ENCODE data around the gene GRSF1. TPM values are rescaled to one million over a fixed set of nuclear protein-coding genes. Genes with fewer than 3 reads are reported as not detected.

GRSF1 gene
- total and polyA plus RNA-seq, 2 donors (not counting 1 experiment from before 2014, with no cell fraction given) = 23.7 to 43.2 TPM

DNA sequence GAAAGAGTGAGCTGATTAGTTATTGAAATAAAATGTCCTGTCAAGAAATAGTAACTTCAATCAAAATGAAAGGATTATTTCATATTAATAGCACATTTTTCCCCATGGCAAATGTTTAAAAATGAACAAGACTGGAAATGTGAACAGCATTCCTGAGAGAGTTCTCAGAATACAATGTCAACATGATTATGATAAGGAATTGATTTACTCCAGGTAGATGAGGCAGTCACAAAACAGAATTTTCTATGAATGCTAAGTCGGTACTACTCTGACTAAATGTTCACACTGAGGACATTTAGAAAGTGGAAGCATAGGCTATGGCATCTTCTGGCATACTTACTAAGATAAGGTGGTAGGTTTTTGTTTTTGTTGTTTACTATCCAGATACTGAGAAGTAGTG is 19.4 kb upstream of the GRSF1 start:
- Histone ChIP-seq H3K9ac (ENCODE audit: low read length) (no peak overlapping the region), H3K79me2 (ENCODE audit: control insufficient read depth, insufficient read depth, low read length) (no peaks in the 10 kb centered on the region), H3K27me3 (replicated peaks in 1 of 4; ENCODE audit: control extremely low read depth in 1 of 4, control insufficient read depth in 3 of 4, insufficient read depth in 4 of 4, low read length in 3 of 4) (no peaks in the 10 kb centered on the region), H2AFZ (ENCODE audit: insufficient read depth, low read depth, low read length, poor library complexity, severe bottlenecking) (no peak overlapping the region), H3K27ac (ENCODE audit: low read length in 2 of 2) (no peak overlapping the region), H3K36me3 (replicated peaks in 1 of 2; ENCODE audit: control extremely low read depth in 1 of 2, control insufficient read depth in 1 of 2, extremely low read depth in 1 of 2, insufficient read depth in 2 of 2, low read length in 1 of 2) (no peaks in the 10 kb centered on the region), H3K4me2 (replicated peaks; ENCODE audit: low read depth, low read length, poor library complexity, severe bottlenecking) (no peak overlapping the region), H3K9me3 (ENCODE audit: control extremely low read depth in 1 of 3, control insufficient read depth in 2 of 3, insufficient read depth in 1 of 3, low read length in 2 of 3) (no peaks in the 10 kb centered on the region), H3K4me1 (ENCODE audit: control insufficient read depth in 2 of 2, insufficient read depth in 2 of 2, low read length in 2 of 2) (no peaks in the 10 kb centered on the region), H4K20me1 (ENCODE audit: control insufficient read depth, insufficient read depth, low read length, poor library complexity, severe bottlenecking) (no peaks in the 10 kb centered on the region), H3K4me3 (ENCODE audit: control extremely low read depth in 1 of 5, extremely low read depth in 1 of 5, insufficient read depth in 1 of 5, low read depth in 2 of 5, low read length in 4 of 5) (no peak overlapping the region)
- Mint-ChIP-seq H3K9me3 (ENCODE audit: insufficient read depth) (no peaks in the 10 kb centered on the region), H3K4me3 (no peak overlapping the region), H3K4me1 (peaks cover 5% of the 10 kb centered on the region), H3K27ac (no peak overlapping the region), H3K27me3 (no peaks in the 10 kb centered on the region)
- no peak for ATAC-seq (ENCODE audit: low read depth)
- 88% methylated on average over 1 of the region's 1 CpG for WGBS (ENCODE audit: insufficient coverage)
- ChIA-PET CTCF (interaction anchor here (0.5 kb wide), 1 partner anchor 15 kb away, joined by 4 read pairs; no protein-coding TSS in a partner anchor), POLR2A (no interaction called here)
- DNase-seq = no peak
- no peak for TF ChIP-seq EZH2 (IDR thresholded peaks at IDR 0.05; ENCODE audit: borderline replicate concordance, insufficient read depth, low read depth, low read length, poor library complexity, severe bottlenecking)
- TF ChIP-seq, protein P1, sequence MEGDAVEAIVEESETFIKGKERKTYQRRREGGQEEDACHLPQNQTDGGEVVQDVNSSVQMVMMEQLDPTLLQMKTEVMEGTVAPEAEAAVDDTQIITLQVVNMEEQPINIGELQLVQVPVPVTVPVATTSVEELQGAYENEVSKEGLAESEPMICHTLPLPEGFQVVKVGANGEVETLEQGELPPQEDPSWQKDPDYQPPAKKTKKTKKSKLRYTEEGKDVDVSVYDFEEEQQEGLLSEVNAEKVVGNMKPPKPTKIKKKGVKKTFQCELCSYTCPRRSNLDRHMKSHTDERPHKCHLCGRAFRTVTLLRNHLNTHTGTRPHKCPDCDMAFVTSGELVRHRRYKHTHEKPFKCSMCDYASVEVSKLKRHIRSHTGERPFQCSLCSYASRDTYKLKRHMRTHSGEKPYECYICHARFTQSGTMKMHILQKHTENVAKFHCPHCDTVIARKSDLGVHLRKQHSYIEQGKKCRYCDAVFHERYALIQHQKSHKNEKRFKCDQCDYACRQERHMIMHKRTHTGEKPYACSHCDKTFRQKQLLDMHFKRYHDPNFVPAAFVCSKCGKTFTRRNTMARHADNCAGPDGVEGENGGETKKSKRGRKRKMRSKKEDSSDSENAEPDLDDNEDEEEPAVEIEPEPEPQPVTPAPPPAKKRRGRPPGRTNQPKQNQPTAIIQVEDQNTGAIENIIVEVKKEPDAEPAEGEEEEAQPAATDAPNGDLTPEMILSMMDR (IDR thresholded peaks at IDR 0.05) = no peak
- intact Hi-C loops (cut with micrococcal nuclease) = no loop called here

DNA sequence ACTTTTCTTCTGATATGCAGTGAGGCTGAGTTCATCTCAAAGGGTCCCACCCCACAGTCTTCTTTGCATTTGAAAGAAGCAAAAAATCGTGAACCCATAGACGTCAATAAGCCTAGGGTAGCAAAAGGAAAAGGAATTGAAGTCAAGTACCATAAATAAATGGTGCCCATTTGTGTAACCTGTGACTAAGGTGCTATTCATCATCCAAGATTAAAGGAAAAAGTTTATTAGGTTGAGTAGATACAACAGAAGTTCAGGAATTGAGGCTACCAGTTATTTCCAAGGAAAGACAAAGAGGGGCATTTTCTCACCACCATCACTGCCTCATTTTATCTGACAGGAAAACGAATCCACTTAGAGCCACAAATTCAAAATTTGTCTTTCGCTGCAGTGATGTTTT is 18.8 kb upstream of the GRSF1 start:
- Histone ChIP-seq H3K9ac (ENCODE audit: low read length) (no peak overlapping the region), H3K4me1 (ENCODE audit: control insufficient read depth in 2 of 2, insufficient read depth in 2 of 2, low read length in 2 of 2) (no peaks in the 10 kb centered on the region), H4K20me1 (ENCODE audit: control insufficient read depth, insufficient read depth, low read length, poor library complexity, severe bottlenecking) (no peaks in the 10 kb centered on the region), H3K4me2 (replicated peaks; ENCODE audit: low read depth, low read length, poor library complexity, severe bottlenecking) (no peak overlapping the region), H3K4me3 (ENCODE audit: control extremely low read depth in 1 of 5, extremely low read depth in 1 of 5, insufficient read depth in 1 of 5, low read depth in 2 of 5, low read length in 4 of 5) (no peak overlapping the region), H3K36me3 (replicated peaks in 1 of 2; ENCODE audit: control extremely low read depth in 1 of 2, control insufficient read depth in 1 of 2, extremely low read depth in 1 of 2, insufficient read depth in 2 of 2, low read length in 1 of 2) (no peaks in the 10 kb centered on the region), H3K79me2 (ENCODE audit: control insufficient read depth, insufficient read depth, low read length) (no peaks in the 10 kb centered on the region), H3K27me3 (replicated peaks in 1 of 4; ENCODE audit: control extremely low read depth in 1 of 4, control insufficient read depth in 3 of 4, insufficient read depth in 4 of 4, low read length in 3 of 4) (no peaks in the 10 kb centered on the region), H3K27ac (ENCODE audit: low read length in 2 of 2) (no peak overlapping the region), H2AFZ (ENCODE audit: insufficient read depth, low read depth, low read length, poor library complexity, severe bottlenecking) (no peak overlapping the region), H3K9me3 (ENCODE audit: control extremely low read depth in 1 of 3, control insufficient read depth in 2 of 3, insufficient read depth in 1 of 3, low read length in 2 of 3) (no peaks in the 10 kb centered on the region)
- H3K4me3 Mint-ChIP-seq = no peak overlapping the region
- no peaks in the 10 kb centered on the region for H3K9me3 Mint-ChIP-seq (ENCODE audit: insufficient read depth)
- no peak overlapping the region for H3K27ac Mint-ChIP-seq
- H3K4me1 Mint-ChIP-seq = peaks cover 4% of the 10 kb centered on the region
- ChIA-PET POLR2A (no interaction called here), CTCF (interaction anchor here (0.5 kb wide), 1 partner anchor 15 kb away, joined by 4 read pairs; no protein-coding TSS in a partner anchor)
- ATAC-seq (ENCODE audit: low read depth) (no peak), DNase-seq (no peak)
- intact Hi-C loops (cut with micrococcal nuclease) = no loop called here
- TF ChIP-seq, protein P1 (IDR thresholded peaks at IDR 0.05) = no peak
- TF ChIP-seq EZH2 (IDR thresholded peaks at IDR 0.05; ENCODE audit: borderline replicate concordance, insufficient read depth, low read depth, low read length, poor library complexity, severe bottlenecking) = no peak
- WGBS (ENCODE audit: insufficient coverage) = no CpG with 5 or more reads among the region's 4 CpGs
- no peaks in the 10 kb centered on the region for H3K27me3 Mint-ChIP-seq

Measured in B cell (primary cell).